IMR-90 (cell line): ENCODE data around the gene TECTB. TPM values are rescaled to one million over a fixed set of nuclear protein-coding genes. Genes with fewer than 3 reads are reported as not detected.

Source experiments
- ATAC-seq: fragments of 200-7000 bp; cut with Tn5 transposase; 2 replicates; pipeline ENCODE4 v1.9.1; 2020; ENCODE audit warnings: low read depth, mild to moderate bottlenecking, moderate library complexity
- BruUV-seq: library from RNA; stranded (reverse); fragments of 400-500 nt; replicated peaks from 2 replicates; lab custom pipeline; 2021; lab: Mats Ljungman, UMichigan
- CTCF ChIA-PET: fragments of 300-600 bp; formaldehyde crosslinking; extraction: SDS; loops from one replicate; lab custom pipeline; 2021; ENCODE audit warnings: antibody characterized with exemption; lab: Yijun Ruan, JAX
- POLR2A ChIA-PET: fragments of 300-600 bp; sonication (Branson Sonifier 250); formaldehyde crosslinking; loops from one replicate; lab custom pipeline; 2022; ENCODE audit warnings: antibody characterized with exemption; ENCODE audit not compliant: unreplicated experiment; lab: Charles Lee
- DNase-seq: peaks from one replicate; pipeline ENCODE4 v3.0.0; 2013
- H2AFZ ChIP-seq: replicated peaks from 2 replicates; pipeline ENCODE3; 2013; ENCODE audit warnings: low read length, mild to moderate bottlenecking; ENCODE audit not compliant: poor library complexity
- H2AK5ac ChIP-seq: 2 replicates; pipeline ENCODE4 v1.6.1; 2013; ENCODE audit warnings: low read depth, low read length, inconsistent platforms
- H2AK9ac ChIP-seq: replicated peaks from 2 replicates; pipeline ENCODE3; 2013; ENCODE audit warnings: mild to moderate bottlenecking, low read depth, low read length, moderate library complexity; ENCODE audit not compliant: poor library complexity
- H2BK120ac ChIP-seq: 2 replicates; pipeline ENCODE4 v1.6.1; 2013; ENCODE audit warnings: low read depth, low read length, inconsistent platforms
- H2BK15ac ChIP-seq: 3 replicates; pipeline ENCODE4 v1.6.1; 2013; ENCODE audit warnings: low read depth, low read length, inconsistent platforms
- H2BK20ac ChIP-seq: 2 replicates; pipeline ENCODE4 v1.6.1; 2013; ENCODE audit warnings: low read depth, mild to moderate bottlenecking, inconsistent platforms, low read length, moderate library complexity
- H2BK5ac ChIP-seq: 2 replicates; pipeline ENCODE4 v1.6.1; 2013; ENCODE audit warnings: mild to moderate bottlenecking, low read depth, low read length, inconsistent platforms; ENCODE audit not compliant: poor library complexity, severe bottlenecking
- H3K14ac ChIP-seq: replicated peaks from 2 replicates; pipeline ENCODE4 v1.6.1; 2013; ENCODE audit warnings: low read depth, low read length, inconsistent platforms
- H3K18ac ChIP-seq: 2 replicates; pipeline ENCODE4 v1.6.1; 2013; ENCODE audit warnings: low read depth, low read length, control low read depth
- H3K23ac ChIP-seq: 2 replicates; pipeline ENCODE4 v1.6.1; 2013; ENCODE audit warnings: low read depth, low read length, inconsistent platforms
- H3K27ac ChIP-seq: 2 replicates; pipeline ENCODE4 v1.5.1; 2013; ENCODE audit warnings: mild to moderate bottlenecking, control low read depth, low read length; ENCODE audit not compliant: insufficient read depth
- H3K27me3 ChIP-seq: 2 replicates; pipeline ENCODE4 v1.6.1; 2013; ENCODE audit warnings: low read length; ENCODE audit not compliant: control insufficient read depth, insufficient read depth
- H3K36me3 ChIP-seq: 2 replicates; pipeline ENCODE4 v1.6.1; 2013; ENCODE audit warnings: low read length, mixed read lengths; ENCODE audit not compliant: control insufficient read depth, insufficient read depth
- H3K4ac ChIP-seq: 2 replicates; pipeline ENCODE4 v1.6.1; 2013; ENCODE audit warnings: low read depth, low read length, inconsistent platforms
- H3K4me1 ChIP-seq: 2 replicates; pipeline ENCODE4 v1.6.1; 2013; ENCODE audit warnings: low read length, mixed read lengths; ENCODE audit not compliant: control insufficient read depth, insufficient read depth
- H3K4me2 ChIP-seq: 2 replicates; pipeline ENCODE4 v1.6.1; 2013; ENCODE audit warnings: low read depth, mild to moderate bottlenecking, control low read depth, low read length, moderate library complexity
- H3K4me3 ChIP-seq: 2 replicates; pipeline ENCODE4 v1.5.1; 2013; ENCODE audit warnings: low read depth, mild to moderate bottlenecking, control low read depth, low read length, moderate library complexity; ENCODE audit not compliant: insufficient read depth
- H3K56ac ChIP-seq: 2 replicates; pipeline ENCODE4 v1.6.1; 2013; ENCODE audit warnings: low read length, inconsistent platforms; ENCODE audit not compliant: insufficient read depth; ENCODE audit errors: extremely low read depth
- H3K79me1 ChIP-seq, 2 experiments: 2 replicates each; pipeline ENCODE4 v1.6.1; 2013; ENCODE audit warnings: low read length in 2 of 2, inconsistent platforms in 1 of 2, low read depth in 1 of 2
- H3K9ac ChIP-seq: 2 replicates; pipeline ENCODE4 v1.6.1; 2013; ENCODE audit warnings: low read depth, low read length, control low read depth
- H3K9me1 ChIP-seq: 2 replicates; pipeline ENCODE4 v1.6.1; 2013; ENCODE audit warnings: low read length, inconsistent platforms; ENCODE audit not compliant: insufficient read depth
- H3K9me3 ChIP-seq: 2 replicates; pipeline ENCODE4 v1.6.1; 2013; ENCODE audit warnings: low read length; ENCODE audit not compliant: control insufficient read depth, insufficient read depth
- H4K20me1 ChIP-seq: 2 replicates; pipeline ENCODE4 v1.6.1; 2013; ENCODE audit warnings: low read length, inconsistent platforms; ENCODE audit not compliant: insufficient read depth
- H4K5ac ChIP-seq: 2 replicates; pipeline ENCODE4 v1.6.1; 2013; ENCODE audit warnings: mild to moderate bottlenecking, low read depth, low read length, control low read depth
- H4K8ac ChIP-seq, 2 experiments: 2 replicates each; pipeline ENCODE4 v1.6.1; 2013; ENCODE audit warnings: low read depth in 2 of 2, low read length in 2 of 2, control low read depth in 1 of 2, inconsistent platforms in 1 of 2
- H4K91ac ChIP-seq: 2 replicates; pipeline ENCODE4 v1.6.1; 2013; ENCODE audit warnings: low read depth, low read length, inconsistent platforms; ENCODE audit not compliant: insufficient read depth
- BHLHE40 ChIP-seq: fragments of 150-350 bp; IDR thresholded peaks from 2 replicates; pipeline ENCODE4 v1.6.1; 2016; ENCODE audit warnings: mild to moderate bottlenecking, low read depth, low read length
- CEBPB ChIP-seq: IDR thresholded peaks from 2 replicates; pipeline ENCODE4 v1.6.1; 2012; ENCODE audit warnings: low read depth, low read length, improper control_type of control experiment
- CHD1 ChIP-seq: IDR thresholded peaks from 2 replicates; pipeline ENCODE4 v1.6.1; 2012; ENCODE audit warnings: low read depth, low read length, improper control_type of control experiment
- CTCF ChIP-seq: conservative IDR thresholded peaks from 2 replicates; pipeline ENCODE4 v1.5.1; 2012; ENCODE audit warnings: mild to moderate bottlenecking, low read depth, low read length, improper control_type of control experiment
- ELK1 ChIP-seq: fragments of 150-350 bp; IDR thresholded peaks from 2 replicates; pipeline ENCODE4 v1.6.1; 2016; ENCODE audit warnings: low read depth, mild to moderate bottlenecking, low read length, moderate library complexity, borderline replicate concordance
- FOS ChIP-seq: fragments of 150-350 bp; IDR thresholded peaks from 2 replicates; pipeline ENCODE4 v1.6.1; 2016; ENCODE audit warnings: low read depth, low read length
- MAFK ChIP-seq: IDR thresholded peaks from 2 replicates; pipeline ENCODE4 v1.6.1; 2012; ENCODE audit warnings: low read depth, low read length, improper control_type of control experiment
- MAZ ChIP-seq: IDR thresholded peaks from 2 replicates; pipeline ENCODE4 v1.6.1; 2012; ENCODE audit warnings: low read depth, mild to moderate bottlenecking, low read length, improper control_type of control experiment, moderate library complexity, borderline replicate concordance
- MXI1 ChIP-seq: IDR thresholded peaks from 2 replicates; pipeline ENCODE4 v1.6.1; 2012; ENCODE audit warnings: low read depth, mild to moderate bottlenecking, low read length, moderate library complexity, borderline replicate concordance
- NFE2L2 ChIP-seq: fragments of 150-350 bp; IDR thresholded peaks from 2 replicates; pipeline ENCODE4 v1.6.1; 2016; ENCODE audit warnings: low read depth, mild to moderate bottlenecking, low read length
- POLR2A ChIP-seq: IDR thresholded peaks from 2 replicates; pipeline ENCODE4 v1.6.1; 2012; ENCODE audit warnings: mild to moderate bottlenecking, low read depth, low read length
- RAD21 ChIP-seq: IDR thresholded peaks from 2 replicates; pipeline ENCODE4 v1.6.1; 2012; ENCODE audit warnings: low read length, improper control_type of control experiment
- RCOR1 ChIP-seq: IDR thresholded peaks from 2 replicates; pipeline ENCODE4 v1.6.1; 2012; ENCODE audit warnings: mild to moderate bottlenecking, low read length, improper control_type of control experiment; ENCODE audit not compliant: insufficient replicate concordance
- RFX5 ChIP-seq: IDR thresholded peaks from 2 replicates; pipeline ENCODE4 v1.8.0; 2012; ENCODE audit warnings: low read depth, mild to moderate bottlenecking, low read length, moderate library complexity
- SMC3 ChIP-seq: fragments of 150-350 bp; IDR thresholded peaks from 2 replicates; pipeline ENCODE4 v1.6.1; 2016; ENCODE audit warnings: low read depth, mild to moderate bottlenecking, antibody characterized with exemption, low read length, moderate library complexity
- WGBS, 2 experiments: methylation state at CpG; one replicate each; pipeline versions ENCODE4 v1.1.5 to v1.1.7; 2013; ENCODE audit warnings: missing lambda C conversion rate in 2 of 2; ENCODE audit not compliant: insufficient read length in 1 of 2; ENCODE audit errors: extremely low coverage in 2 of 2; 5-methylcytosine and 5-hydroxymethylcytosine counted together
- dilution Hi-C: fragments of 300-500 bp; cut with HindIII; formaldehyde crosslinking; loops from one replicate; pipeline ENCODE4 v1.14.3; 2018; ENCODE audit warnings: low sequenced_read_pairs; ENCODE audit not compliant: unreplicated experiment
- in situ Hi-C: fragments of 300-500 bp; cut with MboI; formaldehyde crosslinking; loops from 3 replicates; pipeline ENCODE4 v1.14.3; 2019; ENCODE audit warnings: low sequenced_read_pairs, inconsistent platforms, mixed read lengths
- intact Hi-C: fragments of 100-400 bp; cut with micrococcal nuclease; formaldehyde crosslinking; loops from 2 replicates; pipeline ENCODE4 v1.10.0; 2022
- polyA plus RNA-seq, 3 experiments: library from polyadenylated mRNA; depleted of rRNA; stranded (reverse); fragments of >200 nt; gene quantifications; 2 replicates each; pipeline ENCODE4 v1.2.3, GENCODE V29; 2012; ENCODE audit warnings: low replicate concordance in 1 of 3
- total RNA-seq: library from RNA; depleted of rRNA; stranded (reverse); fragments of >200 nt; gene quantifications from 2 replicates; pipeline ENCODE4 v1.2.3, GENCODE V29; 2012
- TF ChIP-seq, protein P1 (sequence below): fragments of 150-350 bp; IDR thresholded peaks from 2 replicates; pipeline ENCODE4 v1.6.1; 2017; ENCODE audit warnings: mild to moderate bottlenecking, antibody characterized with exemption, low read length, low read depth

The TECTB gene
- total and polyA plus RNA-seq, 2 of the 4 experiments (the other 2 are of a cell fraction) = not detected

DNA sequence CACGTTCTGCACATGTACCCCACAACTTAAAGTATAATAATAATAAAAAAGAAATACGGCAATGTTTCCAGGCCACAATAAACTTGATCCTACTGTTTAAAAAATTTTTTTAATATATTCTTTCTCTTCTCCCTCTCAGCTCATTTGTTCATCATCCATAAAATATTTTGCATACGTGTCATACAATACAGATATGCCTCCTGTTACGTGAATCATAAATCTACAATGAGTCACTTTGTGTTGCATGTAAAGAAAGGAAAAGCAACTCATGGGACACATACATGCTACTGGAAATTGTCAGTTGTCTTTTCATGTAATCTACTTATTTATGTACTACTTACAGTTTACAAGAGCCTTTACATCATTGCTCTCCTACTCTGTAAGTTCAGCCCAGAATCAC is 1.1 kb upstream of the TECTB start:
- dilution Hi-C loops = no loop called here
- ATAC-seq (no peak), DNase-seq (peak; percentile 76)
- ChIA-PET POLR2A (no interaction called here), CTCF (no interaction called here)
- H4K5ac ChIP-seq = no peak overlapping the region
- H2BK15ac ChIP-seq = no peak overlapping the region
- H4K8ac ChIP-seq = no peak overlapping the region
- intact Hi-C loops = no loop called here
- H2AK9ac ChIP-seq = no peak overlapping the region
- no peak overlapping the region for H2AFZ ChIP-seq
- H3K27me3 ChIP-seq = no peaks in the 10 kb centered on the region; the same call in 1 of the 2 replicates
- no peak overlapping the region for H2BK20ac ChIP-seq
- no peak overlapping the region for H3K4me3 ChIP-seq
- no peaks in the 10 kb centered on the region for H3K9me1 ChIP-seq
- H3K27ac ChIP-seq = no peak overlapping the region
- no peaks in the 10 kb centered on the region for H3K36me3 ChIP-seq
- H3K23ac ChIP-seq = no peak overlapping the region
- no peaks in the 10 kb centered on the region for H3K9me3 ChIP-seq
- H3K4me1 ChIP-seq = peaks cover 6% of the 10 kb centered on the region
- no peak overlapping the region for H2BK120ac ChIP-seq
- BruUV-seq = no TSS peak
- H4K91ac ChIP-seq = no peak overlapping the region
- H3K9ac ChIP-seq = no peak overlapping the region
- H3K56ac ChIP-seq = no peak overlapping the region
- no peak for TF ChIP-seq CHD1
- no peak for TF ChIP-seq RCOR1
- no peak for TF ChIP-seq RFX5
- no peak for TF ChIP-seq NFE2L2
- no peak for TF ChIP-seq MAZ
- TF ChIP-seq CTCF = no peak
- no peak for TF ChIP-seq POLR2A
- TF ChIP-seq RAD21 = no peak
- no peak for TF ChIP-seq MXI1
- TF ChIP-seq, protein P1, sequence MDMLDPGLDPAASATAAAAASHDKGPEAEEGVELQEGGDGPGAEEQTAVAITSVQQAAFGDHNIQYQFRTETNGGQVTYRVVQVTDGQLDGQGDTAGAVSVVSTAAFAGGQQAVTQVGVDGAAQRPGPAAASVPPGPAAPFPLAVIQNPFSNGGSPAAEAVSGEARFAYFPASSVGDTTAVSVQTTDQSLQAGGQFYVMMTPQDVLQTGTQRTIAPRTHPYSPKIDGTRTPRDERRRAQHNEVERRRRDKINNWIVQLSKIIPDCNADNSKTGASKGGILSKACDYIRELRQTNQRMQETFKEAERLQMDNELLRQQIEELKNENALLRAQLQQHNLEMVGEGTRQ = no peak
- TF ChIP-seq CEBPB = no peak
- no peak; the same call in 1 of the 2 replicates for TF ChIP-seq FOS
- no peak for TF ChIP-seq SMC3
- no peak for TF ChIP-seq MAFK
- no peak for TF ChIP-seq ELK1
- TF ChIP-seq BHLHE40 = no peak
- no peak overlapping the region for H2AK5ac ChIP-seq
- WGBS, 2 experiments = no CpG with 5 or more reads among the region's 4 CpGs
- no peak overlapping the region for H3K4me2 ChIP-seq
- no peak overlapping the region for H3K14ac ChIP-seq
- H3K79me1 ChIP-seq = no peaks in the 10 kb centered on the region
- in situ Hi-C loops = no loop called here
- H4K20me1 ChIP-seq = no peaks in the 10 kb centered on the region
- no peak overlapping the region for H2BK5ac ChIP-seq
- H3K18ac ChIP-seq = no peak overlapping the region
- H3K4ac ChIP-seq = no peak overlapping the region
